Measurements from ENCODE around the gene ATP4B. TPM values are rescaled to one million over a fixed set of nuclear protein-coding genes. Genes with fewer than 3 reads are reported as not detected.

Gene ATP4B
- polyA plus RNA-seq, 3 donors, result 0.29 to 0.69 (median 0.40) TPM

DNA sequence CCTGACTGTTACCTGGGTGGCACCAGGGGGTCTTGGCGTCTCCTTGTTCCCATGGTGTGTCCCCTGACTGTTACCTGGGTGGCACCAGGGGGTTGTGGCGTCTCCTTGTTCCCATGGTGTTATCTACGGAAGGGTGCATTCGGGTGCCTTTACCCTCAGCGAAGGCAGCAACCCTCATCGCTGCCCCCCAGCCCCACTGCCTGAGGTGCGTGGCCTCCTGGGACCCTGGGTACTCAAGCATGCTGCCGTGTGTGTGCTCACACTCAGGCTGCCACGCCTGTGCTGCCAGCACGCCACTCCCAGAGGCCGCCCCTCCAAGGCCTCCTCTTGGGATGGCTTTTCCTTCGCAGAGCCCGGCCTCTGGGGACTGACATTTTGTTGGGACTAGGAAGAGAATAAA is 48.4 kb downstream of the ATP4B start:
- no peak for DNase-seq (ENCODE audit: low read depth in 3 of 3, low spot score in 2 of 3)

DNA sequence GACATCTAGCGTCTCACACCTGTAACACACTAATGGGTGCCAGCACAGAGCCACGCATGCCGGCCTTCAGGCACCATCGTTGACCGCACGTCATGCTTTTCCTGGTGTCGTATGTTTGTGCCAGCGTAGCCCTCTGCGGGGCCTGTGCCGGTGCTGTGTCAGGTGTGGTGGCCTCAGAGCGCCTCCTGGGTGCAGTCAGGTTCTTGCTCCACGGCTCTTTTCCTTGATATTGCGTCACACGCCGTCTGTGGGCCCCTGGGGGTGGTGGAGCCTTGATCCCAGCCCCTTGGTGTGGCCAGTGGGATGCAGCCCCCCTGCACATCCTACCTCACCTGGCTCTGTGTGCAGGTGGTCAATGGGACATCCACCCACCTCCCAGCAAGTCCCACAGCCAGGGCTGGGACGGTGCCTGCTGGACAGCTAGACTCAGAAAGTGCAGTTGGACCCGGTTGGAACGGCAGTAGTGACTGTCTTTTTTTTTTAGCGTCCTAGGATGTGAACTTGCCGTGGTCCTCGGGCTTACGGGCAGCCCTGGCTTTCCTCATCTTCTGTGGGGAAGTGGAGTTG is 48.9 kb downstream of the ATP4B start:
- DNase-seq (ENCODE audit: low read depth in 3 of 3, low spot score in 2 of 3), result no peak

DNA sequence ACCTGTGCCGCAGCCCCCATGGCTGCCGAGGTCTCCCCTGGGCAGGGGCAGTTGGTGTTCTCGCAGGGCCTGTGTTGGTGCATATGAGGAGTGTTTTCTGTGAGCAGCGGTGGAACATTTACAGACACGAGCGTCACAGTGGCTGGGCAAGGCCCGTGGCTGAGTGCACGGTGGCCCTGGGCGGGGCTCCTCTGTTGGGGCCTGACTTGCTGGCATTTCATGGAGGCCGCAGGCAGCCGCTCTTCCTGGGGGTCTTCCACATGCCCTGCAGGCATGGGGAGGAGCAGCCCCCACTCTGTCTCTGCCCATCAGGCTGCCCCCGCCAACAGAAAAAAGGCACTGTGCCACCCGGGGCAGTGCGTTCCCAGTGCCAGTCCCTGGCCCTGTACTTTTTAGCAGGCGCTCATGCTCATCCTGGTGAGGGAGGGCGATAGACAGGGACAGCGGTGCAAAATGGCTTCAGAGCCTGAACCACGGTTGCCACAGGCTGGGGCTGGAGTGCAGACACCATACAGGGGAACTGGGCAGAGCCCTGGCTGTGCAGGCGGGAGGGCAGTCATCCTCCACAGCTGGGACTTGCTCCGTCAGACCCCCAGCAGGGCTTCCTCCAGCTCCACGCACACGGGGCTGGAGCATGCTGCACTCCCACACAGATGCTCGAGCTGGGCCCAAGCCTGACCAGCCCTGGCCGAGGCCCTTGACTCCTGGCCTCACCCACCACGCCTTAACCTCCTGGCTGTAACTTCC is 49.9 kb downstream of the ATP4B start:
- DNase-seq (ENCODE audit: low read depth in 3 of 3, low spot score in 2 of 3), result no peak

DNA sequence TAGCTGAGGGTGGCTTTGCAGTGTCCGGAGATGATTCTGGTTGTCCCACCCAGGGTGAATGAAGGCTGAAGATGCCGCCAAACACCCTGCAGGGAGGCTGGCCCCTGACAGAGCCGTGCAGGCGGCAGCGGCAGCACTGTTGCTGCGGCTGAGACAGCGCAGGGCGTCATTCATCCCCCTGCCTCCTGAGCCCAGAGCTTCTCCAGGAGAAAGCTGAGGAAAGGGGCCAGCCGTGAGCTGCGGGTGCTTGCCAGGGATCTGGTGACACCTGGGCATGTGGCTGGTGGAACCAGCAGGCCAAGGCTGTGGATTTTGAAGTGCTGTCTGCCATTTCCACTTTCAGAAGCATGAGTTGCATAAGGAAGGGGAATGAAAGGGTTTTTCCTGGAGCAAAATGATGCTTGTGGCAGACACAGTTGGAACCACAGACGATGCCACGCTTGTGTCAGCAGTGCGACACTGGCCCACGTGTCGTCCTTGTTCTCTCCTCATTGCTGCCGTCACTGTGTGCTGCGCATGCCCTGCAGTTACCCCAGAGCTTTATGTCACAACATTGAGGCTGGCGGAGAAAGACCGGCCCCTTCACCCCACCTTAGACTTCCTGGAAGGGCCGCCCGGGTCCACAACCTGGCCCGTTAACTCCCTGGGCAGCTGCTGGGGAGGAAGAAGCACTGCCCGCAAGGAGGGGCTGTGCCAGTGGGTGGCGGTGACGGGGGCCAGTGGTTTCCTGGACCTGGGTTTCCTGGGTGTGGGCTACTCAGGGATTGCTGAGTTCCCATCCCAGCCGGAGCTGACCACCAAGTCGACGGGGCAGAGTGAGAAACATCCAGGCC is 50.7 kb downstream of the ATP4B start:
- DNase-seq (ENCODE audit: low read depth in 3 of 3, low spot score in 2 of 3), result no peak

DNA sequence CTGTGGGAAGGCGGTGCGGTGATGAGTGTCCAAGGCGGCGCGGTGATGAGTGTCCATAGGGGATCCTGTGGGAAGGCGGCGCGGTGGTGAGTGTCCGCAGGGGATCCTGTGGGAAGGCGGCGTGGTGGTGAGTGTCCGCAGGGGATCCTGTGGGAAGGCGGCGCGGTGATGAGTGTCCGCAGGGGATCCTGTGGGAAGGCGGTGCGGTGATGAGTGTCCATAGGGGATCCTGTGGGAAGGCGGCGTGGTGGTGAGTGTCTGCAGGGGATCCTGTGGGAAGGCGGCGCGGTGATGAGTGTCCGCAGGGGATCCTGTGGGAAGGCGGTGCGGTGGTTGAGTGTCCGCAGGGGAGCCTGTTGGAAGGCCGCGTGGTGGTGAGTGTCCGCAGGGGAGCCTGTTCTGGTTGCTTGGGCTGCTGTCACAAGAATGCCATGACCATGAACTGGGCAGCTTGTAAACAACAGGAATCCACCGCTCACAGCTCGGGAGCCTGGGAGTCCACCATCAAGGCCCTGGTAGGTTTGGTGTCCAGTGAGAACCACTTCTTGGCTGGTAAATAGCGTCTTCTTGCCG is 52.0 kb downstream of the ATP4B start:
- DNase-seq (ENCODE audit: low read depth in 3 of 3, low spot score in 2 of 3), result no peak

DNA sequence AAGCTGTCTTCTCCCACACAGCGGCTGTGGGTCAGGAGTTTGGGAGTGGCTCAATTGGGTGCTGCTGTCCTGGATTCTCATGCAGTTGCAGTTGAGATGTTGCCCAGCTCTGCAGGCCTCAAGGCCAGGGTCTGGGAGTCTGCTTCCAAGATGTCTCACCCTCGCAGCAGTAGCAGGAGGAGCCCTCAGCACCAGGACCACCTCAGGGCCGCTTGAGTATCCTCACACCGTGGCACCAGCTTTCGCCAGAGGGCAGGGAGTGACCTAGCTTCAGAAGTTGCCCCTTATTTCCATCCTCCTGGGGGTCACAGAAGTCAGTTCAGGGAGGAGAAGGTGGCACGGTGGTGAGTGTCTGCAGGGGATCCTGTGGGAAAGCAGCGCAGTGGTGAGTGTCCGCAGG is 52.5 kb downstream of the ATP4B start:
- DNase-seq (ENCODE audit: low read depth in 3 of 3, low spot score in 2 of 3), result no peak

DNA sequence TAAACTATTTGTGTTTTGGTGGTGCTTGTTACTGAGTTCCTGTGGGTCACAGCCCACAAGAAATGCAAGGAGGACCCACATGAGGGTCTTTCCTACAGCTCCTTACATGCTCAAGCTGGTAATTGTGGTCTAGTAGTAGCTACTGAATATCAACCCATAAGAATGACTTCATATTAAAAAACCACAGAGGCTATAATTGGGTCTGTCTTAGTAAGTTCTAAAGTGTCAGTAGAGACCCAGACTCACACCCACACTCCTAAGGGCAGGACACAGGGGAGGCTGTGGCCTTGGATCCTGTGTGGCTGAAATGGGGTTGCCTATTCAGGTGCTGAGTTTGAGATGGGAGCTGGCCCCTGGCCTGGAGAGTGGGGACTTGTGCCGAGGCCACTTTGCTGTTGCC is 53.8 kb downstream of the ATP4B start:
- no peak for DNase-seq (ENCODE audit: low read depth in 3 of 3, low spot score in 2 of 3)

DNA sequence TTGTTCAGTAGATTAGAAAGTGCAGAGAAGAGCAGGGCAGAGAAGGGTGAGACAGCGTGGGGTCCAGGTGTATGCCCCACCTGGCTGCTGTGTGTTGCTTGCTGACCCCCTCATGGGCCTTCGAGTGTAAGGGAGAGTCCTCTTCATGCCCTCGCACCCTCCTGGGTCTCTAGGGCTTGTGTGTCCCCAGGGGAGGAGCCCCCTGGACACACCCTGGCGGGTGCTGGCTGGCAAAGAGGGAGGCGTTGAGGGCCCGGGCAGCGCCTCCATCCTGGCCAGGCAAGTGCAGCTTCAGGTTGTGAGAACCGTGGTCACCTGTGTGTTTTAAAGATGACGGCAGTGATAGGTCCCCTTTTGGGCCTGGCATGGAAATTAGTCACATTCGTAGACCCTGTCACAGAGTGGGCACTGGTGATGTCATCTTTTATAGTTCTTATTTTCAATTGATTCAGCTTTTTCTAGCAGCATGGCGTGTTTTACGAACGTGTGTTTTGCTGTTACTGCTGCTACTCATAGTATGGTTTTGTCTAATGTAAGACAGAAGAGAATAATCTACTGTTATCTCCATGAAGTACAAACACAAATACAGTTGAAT is 54.8 kb downstream of the ATP4B start:
- DNase-seq (ENCODE audit: low read depth in 3 of 3, low spot score in 2 of 3), result no peak

DNA sequence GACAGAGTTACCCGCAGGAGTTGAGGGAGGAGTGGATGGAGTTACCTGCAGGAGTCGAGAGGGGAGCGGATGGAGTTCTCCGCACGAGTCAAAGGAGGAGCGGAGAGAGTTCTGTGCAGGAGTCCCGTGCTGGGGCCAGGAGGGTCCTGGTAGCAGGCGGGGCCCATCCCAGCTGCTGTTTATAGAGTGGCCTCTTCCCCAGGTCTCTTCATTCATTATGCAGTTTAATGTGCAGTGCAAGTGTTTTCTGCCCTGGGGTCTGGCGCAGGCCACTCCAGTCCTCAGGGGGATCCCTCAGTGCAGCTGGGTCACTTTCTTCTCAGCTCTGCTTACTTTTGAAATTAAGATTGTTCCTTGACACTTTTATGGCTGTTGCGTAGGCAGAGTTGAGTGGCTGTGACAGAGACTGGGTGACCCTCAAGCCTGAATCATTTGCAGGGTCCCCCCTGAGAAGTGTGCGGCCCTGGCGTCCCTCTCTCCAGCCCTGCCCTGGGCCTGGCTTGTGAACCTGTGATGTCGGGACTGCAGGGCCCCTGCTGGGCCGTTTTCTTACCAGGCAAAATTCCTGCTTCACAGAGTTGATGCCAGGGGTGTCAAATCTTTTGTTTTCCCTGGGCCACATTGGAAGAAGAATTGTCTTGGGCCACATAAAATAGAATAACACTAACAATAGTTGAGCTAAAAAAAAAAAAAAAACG is 55.6 kb downstream of the ATP4B start:
- DNase-seq (ENCODE audit: low read depth in 3 of 3, low spot score in 2 of 3), result no peak

DNA sequence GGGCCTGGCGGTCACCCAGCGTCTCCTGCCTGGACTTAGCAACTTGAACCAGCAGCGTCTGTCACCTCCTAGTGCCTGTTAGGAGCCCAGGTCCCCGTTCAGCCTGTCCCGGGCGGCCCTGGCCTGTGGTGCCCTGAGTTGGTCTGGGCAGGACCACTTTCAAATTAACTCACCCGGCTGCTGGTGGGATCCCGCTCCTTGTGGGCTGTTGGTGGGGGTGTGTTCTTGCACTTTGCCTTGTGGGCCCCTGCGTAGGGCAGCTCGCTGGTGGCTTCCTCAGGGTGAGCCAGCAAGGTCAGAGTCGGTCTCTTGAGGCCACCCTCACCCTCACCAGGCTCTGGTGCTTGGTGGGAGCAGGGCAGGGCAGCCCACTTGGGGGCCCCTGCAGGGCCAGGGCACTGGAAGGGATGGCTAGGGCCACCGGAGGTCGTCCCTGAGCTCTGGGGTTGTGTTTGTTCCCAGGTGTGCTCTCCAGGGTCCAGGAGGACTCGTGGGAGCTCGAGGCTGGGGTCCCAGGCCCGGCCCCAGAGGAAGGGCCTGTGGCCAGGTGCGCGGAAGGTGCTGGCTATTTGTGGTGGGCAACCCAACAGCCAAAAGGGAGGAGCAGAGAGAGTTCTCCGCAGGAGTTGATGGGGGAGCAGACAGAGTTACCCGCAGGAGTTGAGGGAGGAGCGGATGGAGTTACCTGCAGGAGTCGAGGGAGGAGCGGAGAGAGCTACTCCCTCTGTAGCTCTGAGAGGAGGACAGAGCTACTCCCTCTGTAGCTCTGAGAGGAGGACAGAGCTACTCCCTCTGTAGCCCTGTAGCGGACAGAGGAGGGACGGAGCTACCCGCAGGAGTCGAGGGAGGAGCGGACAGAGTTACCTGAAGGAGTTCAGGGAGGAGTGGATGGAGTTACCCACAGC is 56.6 kb downstream of the ATP4B start:
- DNase-seq (ENCODE audit: low read depth in 3 of 3, low spot score in 2 of 3), result no peak

DNA sequence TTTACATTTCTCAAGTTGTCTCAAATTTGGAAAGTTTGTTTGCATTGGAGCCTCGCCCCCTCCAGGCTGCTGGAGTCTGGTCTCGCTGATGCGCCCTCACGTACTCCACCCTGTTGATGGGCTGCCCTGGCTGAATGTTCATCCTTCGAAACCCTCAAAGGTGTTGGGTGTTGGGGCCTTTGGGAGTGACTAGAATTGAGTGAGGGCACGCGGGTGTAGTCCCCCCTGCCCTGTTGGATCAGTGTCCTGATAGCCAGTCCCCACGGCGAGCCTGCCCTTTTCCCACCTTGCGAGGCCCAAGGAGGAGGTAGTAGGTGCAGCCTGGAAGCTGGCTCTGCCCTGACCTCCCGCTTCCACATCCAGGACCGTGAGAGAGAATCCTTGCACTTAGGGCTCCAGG is 58.6 kb downstream of the ATP4B start:
- no peak for DNase-seq (ENCODE audit: low read depth in 3 of 3, low spot score in 2 of 3)

Other genes with a start within 250 kb of the ATP4B start
- gene ADPRHL1, start 204.7 kb downstream of the ATP4B start, polyA plus RNA-seq (ENCODE audit: insufficient read length in 3 of 3), result 1 to 10 TPM; 3.2 to 4.4 (median 3.3) TPM
- gene DCUN1D2, start 167.5 kb downstream of the ATP4B start, polyA plus RNA-seq (ENCODE audit: insufficient read length in 3 of 3), result 10 to 100 TPM; 17.2 to 19.7 (median 19.6) TPM
- 10 to 100 TPM; 78.8 to 92.5 (median 89.8) TPM for gene TFDP1, start 73.4 kb downstream of the ATP4B start, polyA plus RNA-seq (ENCODE audit: insufficient read length in 3 of 3)
- gene GRK1, start 9.0 kb upstream of the ATP4B start, polyA plus RNA-seq (ENCODE audit: insufficient read length in 3 of 3), result under 1 TPM; 0.07 to 0.13 (median 0.12) TPM
- 1 to 10 TPM; 4.6 to 7.0 (median 4.8) TPM for gene TMEM255B, start 101.0 kb upstream of the ATP4B start, polyA plus RNA-seq (ENCODE audit: insufficient read length in 3 of 3)
- 10 to 100 TPM; 22.2 to 25.8 (median 24.7) TPM for gene GAS6, start 205.9 kb upstream of the ATP4B start, polyA plus RNA-seq (ENCODE audit: insufficient read length in 3 of 3)

All from right renal cortex interstitium (tissue), 3 donors.